A673 (cell line): ENCODE data around the gene MARK3. TPM values are rescaled to one million over a fixed set of nuclear protein-coding genes. Genes with fewer than 3 reads are reported as not detected.

Experiments
- BruUV-seq: library from RNA; stranded (reverse); fragments of 400-500 nt; replicated peaks from 2 replicates; lab custom pipeline; 2021; lab: Mats Ljungman, UMichigan
- CTCF ChIA-PET: fragments of 300-600 bp; sonication (Branson Sonifier 250); formaldehyde crosslinking; loops from one replicate; lab custom pipeline; 2022; ENCODE audit warnings: antibody characterized with exemption; lab: Charles Lee
- POLR2A ChIA-PET: fragments of 300-600 bp; sonication (Branson Sonifier 250); formaldehyde crosslinking; loops from one replicate; lab custom pipeline; 2022; ENCODE audit warnings: antibody characterized with exemption; ENCODE audit not compliant: low non-redundant PET; lab: Charles Lee
- DNase-seq: peaks from one replicate; pipeline ENCODE4 v3.0.0-alpha.2; 2015; ENCODE audit warnings: low spot score
- H3K27ac ChIP-seq: fragments of 200-600 bp; sonication (generic); 2 replicates; pipeline ENCODE4 v1.5.1; 2016; ENCODE audit warnings: mixed run types, low read depth, mild to moderate bottlenecking, mixed read lengths, antibody characterized with exemption, low read length; ENCODE audit not compliant: poor library complexity, severe bottlenecking
- H3K27me3 ChIP-seq: fragments of 200-600 bp; sonication (generic); replicated peaks from 2 replicates; pipeline ENCODE4 v1.6.1; 2017; ENCODE audit warnings: mixed run types, low read depth, mild to moderate bottlenecking, mixed read lengths, antibody characterized with exemption, low read length; ENCODE audit not compliant: insufficient read depth, poor library complexity
- H3K36me3 ChIP-seq: fragments of 200-600 bp; sonication (generic); 2 replicates; pipeline ENCODE4 v1.6.1; 2016; ENCODE audit warnings: mixed run types, mild to moderate bottlenecking, mixed read lengths, antibody characterized with exemption, low read length; ENCODE audit not compliant: insufficient read depth, poor library complexity, severe bottlenecking
- H3K4me1 ChIP-seq: fragments of 200-600 bp; sonication (generic); 2 replicates; pipeline ENCODE4 v1.6.1; 2017; ENCODE audit warnings: mixed run types, mild to moderate bottlenecking, mixed read lengths, antibody characterized with exemption, low read length; ENCODE audit not compliant: insufficient read depth, poor library complexity, severe bottlenecking
- H3K4me3 ChIP-seq: fragments of 200-600 bp; sonication (generic); 2 replicates; pipeline ENCODE4 v1.5.1; 2016; ENCODE audit warnings: low read depth, mixed run types, mild to moderate bottlenecking, mixed read lengths, low read length; ENCODE audit not compliant: poor library complexity, severe bottlenecking
- H3K9me3 ChIP-seq: fragments of 200-600 bp; sonication (generic); 2 replicates; pipeline ENCODE4 v1.6.1; 2016; ENCODE audit warnings: mixed run types, low read depth, mild to moderate bottlenecking, mixed read lengths, antibody characterized with exemption, low read length; ENCODE audit not compliant: poor library complexity, severe bottlenecking
- EZH2 ChIP-seq: fragments of 200-600 bp; sonication (generic); IDR thresholded peaks from 2 replicates; pipeline ENCODE4 v1.6.1; 2017; ENCODE audit warnings: borderline replicate concordance, low read depth, mild to moderate bottlenecking, mixed read lengths, antibody characterized with exemption, low read length; ENCODE audit not compliant: poor library complexity, severe bottlenecking
- intact Hi-C: fragments of 100-400 bp; cut with micrococcal nuclease; formaldehyde crosslinking; loops from one replicate; pipeline ENCODE4 v1.10.0; 2022; ENCODE audit not compliant: unreplicated experiment
- total RNA-seq: library from RNA; stranded (reverse); gene quantifications from 2 replicates; pipeline ENCODE4 v1.2.3, GENCODE V29; 2021
- TF ChIP-seq, protein P1 (sequence below): fragments of 300-800, 200-600 bp; sonication (generic); conservative IDR thresholded peaks from 2 replicates; pipeline ENCODE4 v1.5.1; 2017; ENCODE audit warnings: low read depth, mild to moderate bottlenecking, antibody characterized with exemption, low read length, moderate library complexity, mixed read lengths

Gene MARK3
- total RNA-seq, 1 experiment from 2014 or later = 94.4 TPM

DNA sequence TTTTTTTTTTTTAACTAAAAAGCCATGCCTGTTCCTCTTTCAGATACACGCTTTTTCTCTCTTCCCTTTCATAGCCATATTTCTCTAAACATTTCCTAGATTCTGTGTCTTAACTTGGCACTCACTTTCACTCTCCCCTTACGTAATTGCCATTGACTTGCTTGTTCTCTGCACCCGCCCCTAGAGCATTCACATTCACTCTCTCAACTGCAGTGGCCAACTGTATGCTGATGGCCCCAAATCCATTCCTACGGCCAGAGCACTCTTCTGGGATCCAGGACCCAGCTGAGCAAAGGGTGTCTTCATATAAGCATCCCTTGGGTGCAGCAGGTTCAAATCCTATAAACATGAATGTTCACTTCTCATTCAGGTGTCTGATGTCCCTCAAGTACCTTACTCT lies 77.9 kb downstream of the MARK3 start:
- CTCF ChIA-PET = no interaction called here
- Histone ChIP-seq H3K27me3 (no peaks in the 10 kb centered on the region), H3K4me3 (no peak overlapping the region), H3K27ac (no peak overlapping the region), H3K4me1 (no peaks in the 10 kb centered on the region), H3K9me3 (no peaks in the 10 kb centered on the region), H3K36me3 (peaks cover 30% of the 10 kb centered on the region)
- no TSS peak for BruUV-seq
- intact Hi-C loops = no loop called here
- TF ChIP-seq, protein P1, sequence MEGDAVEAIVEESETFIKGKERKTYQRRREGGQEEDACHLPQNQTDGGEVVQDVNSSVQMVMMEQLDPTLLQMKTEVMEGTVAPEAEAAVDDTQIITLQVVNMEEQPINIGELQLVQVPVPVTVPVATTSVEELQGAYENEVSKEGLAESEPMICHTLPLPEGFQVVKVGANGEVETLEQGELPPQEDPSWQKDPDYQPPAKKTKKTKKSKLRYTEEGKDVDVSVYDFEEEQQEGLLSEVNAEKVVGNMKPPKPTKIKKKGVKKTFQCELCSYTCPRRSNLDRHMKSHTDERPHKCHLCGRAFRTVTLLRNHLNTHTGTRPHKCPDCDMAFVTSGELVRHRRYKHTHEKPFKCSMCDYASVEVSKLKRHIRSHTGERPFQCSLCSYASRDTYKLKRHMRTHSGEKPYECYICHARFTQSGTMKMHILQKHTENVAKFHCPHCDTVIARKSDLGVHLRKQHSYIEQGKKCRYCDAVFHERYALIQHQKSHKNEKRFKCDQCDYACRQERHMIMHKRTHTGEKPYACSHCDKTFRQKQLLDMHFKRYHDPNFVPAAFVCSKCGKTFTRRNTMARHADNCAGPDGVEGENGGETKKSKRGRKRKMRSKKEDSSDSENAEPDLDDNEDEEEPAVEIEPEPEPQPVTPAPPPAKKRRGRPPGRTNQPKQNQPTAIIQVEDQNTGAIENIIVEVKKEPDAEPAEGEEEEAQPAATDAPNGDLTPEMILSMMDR = no peak
- no peak for TF ChIP-seq EZH2
- POLR2A ChIA-PET = no interaction called here
- no peak for DNase-seq

DNA sequence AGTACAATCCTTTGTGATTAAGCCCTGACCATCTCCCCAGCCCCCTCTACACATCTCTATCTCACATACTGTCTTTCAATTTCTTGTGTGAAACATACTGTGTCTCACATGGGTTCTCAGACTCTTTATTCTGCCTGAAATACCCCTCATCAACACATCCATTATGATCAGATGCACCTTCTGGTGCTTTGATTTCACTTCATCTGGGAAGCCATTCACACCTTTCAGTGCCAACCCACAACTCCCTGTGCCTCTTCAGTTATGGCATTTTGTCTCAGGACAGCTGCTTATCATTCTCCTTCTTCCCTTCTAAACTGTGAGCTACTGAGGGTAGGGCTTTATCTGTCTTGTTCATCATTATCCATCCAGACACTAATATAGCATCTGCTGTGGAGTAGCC lies 78.6 kb downstream of the MARK3 start:
- intact Hi-C loops = no loop called here
- no peak overlapping the region for H3K27ac ChIP-seq
- no TSS peak for BruUV-seq
- ChIA-PET POLR2A (no interaction called here), CTCF (no interaction called here)
- H3K27me3 ChIP-seq = no peaks in the 10 kb centered on the region
- no peak for DNase-seq
- peaks cover 37% of the 10 kb centered on the region for H3K36me3 ChIP-seq
- H3K4me3 ChIP-seq = no peak overlapping the region
- no peaks in the 10 kb centered on the region for H3K9me3 ChIP-seq
- TF ChIP-seq, protein P1 = no peak
- TF ChIP-seq EZH2 = no peak
- no peaks in the 10 kb centered on the region for H3K4me1 ChIP-seq

DNA sequence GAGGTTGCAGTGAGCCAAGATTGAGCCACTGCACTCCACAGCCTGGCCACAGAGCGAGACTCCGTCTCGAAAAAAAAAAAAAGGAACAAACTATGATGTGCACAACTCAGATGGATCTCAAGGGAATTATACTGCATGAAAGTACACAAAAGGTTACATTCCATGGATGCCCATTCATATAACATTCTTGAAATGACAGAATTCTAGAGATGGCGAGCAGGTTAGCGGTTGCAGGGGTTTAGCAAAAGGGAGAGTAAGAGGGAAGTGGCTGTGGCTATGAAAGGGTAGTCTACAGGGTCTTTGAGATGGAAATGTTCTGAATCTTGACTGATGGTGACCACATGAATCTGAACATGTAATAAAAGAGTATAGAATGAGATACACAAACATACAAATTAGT lies 87.7 kb downstream of the MARK3 start:
- ChIA-PET POLR2A (no interaction called here), CTCF (no interaction called here)
- Histone ChIP-seq H3K27ac (no peak overlapping the region), H3K36me3 (peaks cover 67% of the 10 kb centered on the region), H3K27me3 (no peaks in the 10 kb centered on the region), H3K9me3 (no peaks in the 10 kb centered on the region), H3K4me1 (no peaks in the 10 kb centered on the region), H3K4me3 (no peak overlapping the region)
- intact Hi-C loops = loop anchor here (10.0 kb wide), 1 partner anchor 842 kb away; no protein-coding TSS in a partner anchor
- no peak for DNase-seq
- TF ChIP-seq, protein P1 = no peak
- no peak for TF ChIP-seq EZH2
- BruUV-seq = no TSS peak
